Embryonic facial prominence (tissue), 1 donor: ENCODE results near the gene PCNX2.

Source experiments
- DNase-seq: peaks from one replicate; pipeline ENCODE4 v3.0.0-alpha.2; 2016; ENCODE audit errors: extremely low spot score

Gene PCNX2

DNA sequence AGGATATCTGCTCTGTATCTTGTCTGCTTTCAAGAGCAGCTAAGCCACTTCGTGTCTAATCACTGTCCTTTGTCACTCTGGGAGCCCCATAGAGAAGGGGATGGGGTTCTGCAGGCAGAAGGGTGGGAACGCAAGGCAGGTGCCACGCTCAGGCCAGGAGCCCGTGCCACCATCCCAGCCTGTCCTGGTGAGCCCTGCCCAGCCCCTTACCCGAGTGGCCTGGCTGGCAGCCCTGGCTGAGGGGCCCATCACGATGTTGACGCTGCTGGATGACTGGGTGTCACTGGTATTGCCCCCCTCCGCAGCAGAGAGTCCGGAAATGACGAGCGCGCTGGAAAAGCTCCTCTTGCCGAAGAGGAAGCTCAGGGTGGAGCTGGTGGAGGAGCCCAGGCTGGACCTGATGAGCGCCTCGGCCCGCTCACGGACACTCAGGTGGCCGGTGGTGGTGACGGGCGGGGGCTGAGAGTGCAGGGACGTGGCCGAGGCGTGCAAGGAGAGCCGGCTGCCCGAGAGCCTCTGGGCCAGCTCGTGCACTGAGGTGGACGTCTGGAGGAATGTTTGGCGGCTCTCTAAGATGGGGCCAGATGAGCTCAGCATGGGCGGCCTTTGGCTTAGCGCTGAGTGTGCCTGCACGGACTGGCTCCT is 309.5 kb downstream of the PCNX2 start:
- DNase-seq: no peak

DNA sequence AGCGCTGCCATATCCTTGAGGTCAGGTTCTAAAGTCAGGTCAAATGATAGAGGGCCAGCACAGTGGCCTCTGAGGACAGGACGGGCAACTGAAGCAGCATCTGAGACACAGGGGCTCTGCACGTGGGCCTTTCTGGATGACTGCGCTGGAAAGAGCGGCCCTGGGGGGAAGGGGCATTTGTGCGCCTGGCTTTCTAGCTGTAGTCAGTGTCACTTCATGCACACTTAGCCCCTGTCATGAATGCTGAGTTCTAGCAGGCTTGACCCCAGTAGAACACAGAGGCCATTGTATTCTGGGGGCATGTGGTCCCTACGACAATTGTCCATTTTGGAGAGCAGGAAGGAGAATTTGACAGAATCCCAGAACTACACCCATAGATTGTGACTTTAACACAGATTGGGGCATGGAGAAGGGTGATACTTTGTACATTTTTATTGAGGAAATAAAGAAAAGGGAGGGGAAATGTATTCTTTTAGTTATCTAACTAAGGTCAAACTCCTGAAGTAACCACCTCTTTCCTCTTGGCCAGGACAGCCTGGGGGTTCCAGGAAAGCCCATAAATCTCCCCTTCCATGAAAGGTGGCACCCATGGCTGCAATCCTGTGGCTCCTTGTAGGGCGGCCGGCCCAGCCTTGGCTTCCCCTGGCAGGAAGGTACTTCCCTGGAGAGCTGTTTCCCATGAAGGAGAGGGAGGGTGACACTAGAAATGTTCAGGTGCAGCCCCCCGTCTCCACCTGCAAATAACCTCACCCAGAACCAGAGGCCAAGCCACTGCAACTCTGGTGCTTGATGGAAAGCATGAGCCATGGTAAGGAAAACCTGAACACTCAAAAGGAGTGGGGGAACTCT is 310.7 kb downstream of the PCNX2 start:
- no peak for DNase-seq

DNA sequence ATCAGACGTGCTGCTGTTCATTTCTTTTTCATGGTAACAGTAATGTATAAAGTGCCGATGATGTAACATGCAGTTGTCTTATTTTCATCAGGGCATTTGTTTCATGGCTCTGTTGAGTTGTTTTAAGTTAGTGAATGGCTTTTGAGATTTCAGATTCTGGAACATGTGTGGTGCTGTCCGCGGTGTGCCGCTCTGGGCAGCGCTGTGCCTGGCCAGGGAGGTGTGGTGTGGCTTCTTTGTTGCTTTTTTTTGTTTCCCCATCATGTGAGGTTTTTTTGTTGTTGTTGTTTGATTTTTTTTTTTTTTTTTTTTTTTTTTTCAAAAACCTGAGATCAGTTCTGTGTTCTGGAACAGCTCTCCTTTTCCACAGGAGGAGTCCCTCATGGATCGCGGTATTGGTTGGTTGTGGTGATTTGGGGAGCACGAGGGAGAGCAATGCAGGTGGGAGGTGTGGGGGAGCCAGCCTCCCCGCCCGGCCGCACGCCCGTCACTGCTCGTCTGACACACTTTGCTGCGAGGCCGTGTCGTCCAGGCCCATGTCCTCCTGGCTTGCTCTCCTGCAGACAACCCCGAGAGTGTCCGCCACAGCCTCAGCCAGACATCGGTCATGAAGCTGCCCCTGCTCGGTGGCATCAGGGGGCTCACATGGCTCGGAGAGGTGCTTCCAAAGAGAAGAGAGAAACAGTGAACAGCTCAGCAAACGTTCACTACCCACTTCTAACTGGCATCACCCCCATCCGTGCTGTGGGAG is 311.5 kb downstream of the PCNX2 start:
- no peak for DNase-seq

DNA sequence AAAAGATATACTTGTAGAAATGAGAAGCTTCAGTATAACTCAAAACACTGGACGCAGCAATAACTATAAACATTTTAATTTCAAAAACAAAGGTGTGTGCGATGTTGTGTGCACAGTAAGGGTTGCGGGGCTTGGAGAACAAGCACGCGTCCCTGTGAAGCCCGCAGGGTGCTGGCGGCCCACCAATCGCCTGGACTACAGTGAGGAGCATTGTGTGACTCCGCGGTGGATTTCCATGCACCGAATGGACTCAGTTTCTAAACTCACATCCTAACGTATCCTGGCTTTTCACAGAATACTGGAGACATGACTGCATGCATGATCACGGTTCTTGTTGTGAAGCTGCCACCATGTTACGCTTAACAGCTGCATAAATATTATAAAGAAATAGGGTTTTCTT is 312.1 kb downstream of the PCNX2 start:
- no peak for DNase-seq

DNA sequence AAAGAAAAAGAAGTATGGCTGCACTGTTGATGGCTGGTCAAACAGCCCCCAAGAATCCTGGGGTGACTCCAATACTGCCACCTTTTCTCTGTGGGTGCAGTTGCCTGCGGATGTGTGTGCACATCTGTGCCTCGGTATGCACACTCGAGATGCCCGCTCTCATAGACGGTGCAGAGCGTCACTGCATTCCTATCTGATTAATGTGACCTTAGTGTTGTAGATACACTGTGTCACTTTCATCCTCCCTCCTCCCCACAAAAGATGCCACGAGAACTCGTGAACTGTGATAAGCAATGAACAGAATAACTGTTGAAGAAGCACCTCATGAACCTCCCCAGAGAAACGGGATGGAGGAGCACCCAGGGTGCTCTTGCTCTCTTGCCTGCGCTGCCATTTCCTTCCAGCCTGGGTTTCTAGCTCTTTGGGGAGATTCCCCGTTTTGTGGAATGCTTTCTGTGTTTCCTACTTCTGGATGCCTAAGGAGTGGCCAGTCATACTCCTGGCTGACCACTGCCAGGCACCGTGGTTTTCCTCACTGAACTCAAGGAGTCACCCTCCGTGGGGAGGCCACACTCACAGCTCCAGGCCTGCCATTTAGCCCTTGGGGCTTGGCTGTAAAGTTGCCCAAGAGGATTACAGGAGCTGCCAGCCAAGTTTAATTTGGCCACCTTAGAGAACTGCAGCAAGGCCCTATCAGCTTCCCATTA is 313.1 kb downstream of the PCNX2 start:
- no peak for DNase-seq

DNA sequence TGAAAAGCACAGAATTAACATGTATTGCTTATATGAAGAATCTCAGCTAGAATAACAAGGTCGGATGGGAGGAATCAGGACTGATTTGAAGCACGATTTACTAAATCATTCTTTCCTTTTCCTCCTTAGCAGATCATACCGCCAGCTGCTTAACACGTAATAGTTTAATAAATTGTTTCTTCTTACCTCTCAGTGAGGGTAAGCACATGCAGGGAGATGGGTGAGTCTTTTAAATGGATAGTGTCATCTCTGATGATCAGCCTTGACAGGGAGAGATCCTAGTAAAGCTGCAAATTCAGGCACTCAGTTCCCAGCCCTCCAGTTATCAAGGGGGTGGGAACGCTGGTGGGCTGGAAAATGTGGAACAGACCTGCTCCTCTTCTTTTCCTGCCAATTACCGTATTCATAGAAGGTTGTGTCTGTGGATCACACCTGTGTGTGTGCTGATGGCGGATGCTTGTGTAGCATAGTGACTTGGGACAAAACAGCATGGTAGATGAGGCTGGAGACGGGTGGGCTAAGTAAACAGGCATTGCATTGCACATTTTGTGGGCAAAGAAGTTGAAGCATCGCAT is 314.5 kb downstream of the PCNX2 start:
- no peak for DNase-seq

DNA sequence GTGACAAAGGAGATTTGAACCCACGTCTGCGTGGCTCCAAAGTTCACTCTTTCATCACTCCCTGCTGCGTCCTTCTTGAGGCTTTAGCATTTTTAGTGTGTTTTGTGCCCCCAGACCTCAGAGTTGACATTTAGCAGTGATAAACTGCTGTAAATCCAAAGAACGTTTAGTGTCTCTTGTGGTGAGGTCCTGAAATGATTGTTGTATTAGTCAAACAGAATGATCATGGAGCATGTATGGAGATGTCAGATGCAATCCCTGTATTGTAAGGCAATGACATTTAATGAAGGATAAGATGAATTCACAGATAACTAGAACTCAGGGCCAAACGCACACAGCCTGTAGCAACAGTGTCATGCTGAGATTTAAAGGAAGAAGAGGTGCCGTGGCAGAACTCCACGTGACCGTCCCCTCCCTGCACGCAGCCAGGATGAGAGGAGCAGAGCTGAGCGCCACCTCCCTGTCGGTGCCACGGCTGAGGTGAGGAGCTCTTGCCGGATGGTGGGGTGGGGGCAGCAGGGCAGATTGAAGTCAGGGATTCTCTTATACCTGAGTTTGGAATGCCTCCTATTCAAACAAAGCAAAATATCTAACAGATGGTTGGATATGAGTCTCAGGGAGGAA is 315.1 kb downstream of the PCNX2 start:
- DNase-seq: no peak

DNA sequence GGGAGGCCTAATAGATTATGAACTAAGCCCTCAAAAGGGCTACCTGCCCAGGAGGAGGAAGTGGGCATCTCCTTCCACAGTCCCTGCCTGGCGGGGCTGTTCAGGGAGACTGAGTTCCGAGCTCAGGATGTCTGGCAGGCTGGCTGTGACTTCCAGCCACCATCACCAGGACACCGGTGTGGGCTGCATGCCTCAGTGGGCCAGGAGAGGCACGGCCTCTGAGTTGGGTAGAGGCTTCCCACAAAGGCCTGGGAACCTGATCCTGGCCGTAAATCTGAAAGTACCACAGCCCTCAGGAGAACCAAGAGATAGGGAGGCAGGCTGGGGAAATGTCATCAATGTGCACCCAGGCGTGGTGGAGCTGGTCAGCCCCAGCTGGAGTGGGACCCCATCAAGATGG is 316.0 kb downstream of the PCNX2 start:
- DNase-seq: no peak

DNA sequence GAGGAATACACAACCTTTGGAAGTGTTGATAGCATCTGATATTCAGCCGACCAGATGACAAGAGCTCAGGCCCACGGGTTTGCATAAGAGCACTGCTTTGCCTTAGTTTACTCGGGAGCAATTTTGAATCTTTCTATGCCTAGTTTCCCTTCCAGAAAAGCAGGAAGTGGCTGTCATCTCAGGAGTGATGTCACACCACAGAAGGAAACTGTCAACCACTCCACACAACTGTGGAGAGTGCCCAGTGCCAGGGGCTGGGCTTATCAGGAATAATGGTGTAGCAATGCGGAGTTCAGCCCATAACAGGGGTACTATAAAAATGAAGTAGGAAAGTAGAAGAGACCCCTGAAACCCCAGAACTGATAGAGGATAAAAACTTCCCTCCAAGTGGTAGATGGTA is 316.7 kb downstream of the PCNX2 start:
- DNase-seq: no peak

DNA sequence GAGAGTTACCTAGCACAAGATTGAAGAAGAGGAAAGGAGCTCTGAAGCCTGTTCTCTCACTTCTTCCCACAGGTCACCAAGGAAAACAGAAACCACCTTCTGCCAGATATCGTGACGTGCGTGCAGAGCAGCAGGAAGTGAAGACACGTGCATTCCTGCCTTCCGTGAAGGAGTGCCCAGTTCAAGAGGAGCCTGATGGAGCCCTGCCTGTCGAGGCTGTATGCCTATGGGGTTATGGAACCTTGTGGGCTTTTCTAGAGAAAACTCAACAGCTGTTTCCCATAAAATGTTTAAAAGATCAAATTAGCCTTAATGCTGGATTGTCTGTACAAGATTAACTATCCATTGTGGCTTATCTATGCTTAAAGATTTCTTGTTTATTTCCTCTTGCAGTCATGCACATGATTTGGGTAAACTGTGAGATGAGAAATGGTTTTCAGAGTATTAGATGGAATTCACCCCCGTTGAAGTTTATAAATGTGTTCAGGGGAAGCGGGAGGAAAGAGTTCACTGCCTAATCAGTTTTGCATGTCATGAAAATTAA is 317.4 kb downstream of the PCNX2 start:
- DNase-seq: no peak

DNA sequence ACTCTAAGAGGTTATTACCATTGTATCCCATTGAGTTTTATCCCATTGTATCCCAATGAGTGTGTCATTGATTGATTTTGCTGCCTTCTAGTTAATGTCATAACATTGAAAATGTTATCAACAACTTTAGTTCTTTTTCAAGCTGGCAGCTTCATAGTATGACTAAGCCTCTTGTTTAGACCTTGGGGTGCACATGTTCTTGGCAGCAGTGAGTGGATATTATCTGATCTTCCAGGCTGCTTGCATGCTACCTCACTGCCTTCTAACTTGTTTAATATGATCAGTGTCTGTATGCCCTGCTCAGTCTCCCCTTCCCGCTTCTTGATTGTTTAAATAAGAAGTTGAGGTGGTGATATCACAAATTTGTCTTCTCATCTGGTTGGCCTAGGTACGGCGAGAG is 320.6 kb downstream of the PCNX2 start:
- no peak for DNase-seq

DNA sequence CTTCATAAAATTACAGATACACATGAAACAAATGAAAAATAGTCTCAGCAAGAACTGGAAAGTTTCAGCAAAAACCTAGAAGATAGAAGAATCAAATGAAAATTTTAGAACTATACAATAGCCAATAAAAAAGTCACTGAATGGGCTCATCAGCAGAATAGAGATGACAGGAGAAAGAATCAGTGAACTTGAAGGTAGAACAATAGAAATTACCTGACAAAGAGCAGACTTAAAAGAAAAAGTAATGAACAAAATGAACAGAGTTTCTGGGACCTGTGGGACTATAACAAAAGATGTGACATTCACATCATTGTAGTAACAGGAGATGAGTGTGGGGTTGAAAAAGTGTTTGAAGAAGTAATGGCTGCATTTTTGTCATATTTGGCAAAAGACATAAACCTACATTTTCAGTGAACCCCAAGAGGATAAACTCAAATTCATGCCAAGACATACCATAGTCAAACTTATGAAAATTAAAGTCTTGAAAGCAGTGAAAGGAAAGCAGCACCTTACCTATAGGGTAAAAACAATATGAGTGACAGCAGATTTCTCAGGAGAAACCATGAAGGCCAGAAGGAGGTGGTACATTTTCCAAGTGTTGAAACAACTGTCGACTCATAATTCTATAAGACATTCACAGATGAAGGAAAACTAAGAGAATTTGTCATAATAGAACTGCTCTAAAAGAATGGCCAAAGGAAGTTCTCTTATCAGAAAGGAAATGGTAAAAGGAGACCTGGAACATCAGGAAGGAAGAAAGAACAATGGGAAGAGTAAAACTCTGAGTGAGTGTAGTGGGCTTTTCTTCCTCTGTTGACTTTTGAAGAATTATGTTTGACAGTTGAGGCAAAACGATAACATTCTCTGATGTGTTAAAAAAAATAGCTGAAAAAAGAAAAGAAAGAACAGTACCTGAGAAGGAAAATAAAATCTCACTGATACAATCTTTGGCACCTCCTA is 321.6 kb downstream of the PCNX2 start:
- DNase-seq: no peak

DNA sequence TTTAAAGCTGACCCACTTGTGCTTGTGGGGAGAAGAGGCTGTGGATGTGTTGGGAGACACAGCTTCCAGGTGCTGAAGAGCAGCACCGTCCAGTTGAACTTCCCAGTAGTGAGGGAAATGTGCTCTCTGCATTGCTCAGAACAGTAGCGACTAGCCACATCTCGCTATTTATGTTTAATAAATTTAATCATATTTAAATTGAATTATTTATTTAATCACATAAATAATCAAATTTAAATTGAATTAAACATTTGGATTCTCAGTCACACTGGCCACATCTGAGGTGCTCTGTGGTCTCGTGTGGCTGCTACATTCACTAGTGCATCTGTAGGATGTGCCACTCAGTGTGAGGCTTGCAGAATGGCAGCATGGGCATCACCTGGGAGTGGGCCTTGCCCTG is 325.0 kb downstream of the PCNX2 start:
- no peak for DNase-seq

DNA sequence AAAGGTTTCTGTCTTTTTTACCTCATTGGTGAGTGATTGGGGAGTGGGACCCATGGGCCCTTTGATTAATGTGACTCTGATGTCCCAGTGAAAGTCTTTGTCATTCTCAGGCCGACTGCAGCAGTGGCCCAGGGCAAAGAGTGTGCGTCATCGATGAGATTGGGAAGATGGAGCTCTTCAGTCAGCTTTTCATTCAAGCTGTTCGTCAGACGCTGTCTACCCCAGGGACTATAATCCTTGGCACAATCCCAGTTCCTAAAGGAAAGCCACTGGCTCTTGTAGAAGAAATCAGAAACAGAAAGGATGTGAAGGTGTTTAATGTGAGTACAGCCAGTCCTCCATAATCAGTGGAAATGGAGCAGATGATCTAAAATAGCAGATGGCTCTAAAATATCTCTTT is 325.7 kb downstream of the PCNX2 start:
- no peak for DNase-seq

DNA sequence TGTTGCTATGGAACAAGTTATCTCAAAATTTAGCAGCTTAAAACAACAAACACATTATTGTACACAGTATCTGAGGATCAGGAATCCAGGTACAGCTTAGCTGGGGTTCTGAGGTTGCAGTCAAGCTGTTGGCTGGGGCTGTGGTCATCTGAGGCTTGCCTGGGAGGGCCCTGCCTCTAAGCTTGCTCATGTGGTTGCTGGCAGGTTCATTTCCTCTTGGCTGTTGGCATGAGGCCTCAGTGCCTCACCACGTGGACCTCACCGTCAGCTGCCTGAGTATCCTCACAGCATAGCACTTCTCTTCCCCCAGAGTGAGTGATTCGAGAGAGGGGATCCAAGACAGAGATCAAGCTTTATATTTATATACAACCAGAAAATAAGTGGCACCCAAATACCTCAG is 326.6 kb downstream of the PCNX2 start:
- no peak for DNase-seq

DNA sequence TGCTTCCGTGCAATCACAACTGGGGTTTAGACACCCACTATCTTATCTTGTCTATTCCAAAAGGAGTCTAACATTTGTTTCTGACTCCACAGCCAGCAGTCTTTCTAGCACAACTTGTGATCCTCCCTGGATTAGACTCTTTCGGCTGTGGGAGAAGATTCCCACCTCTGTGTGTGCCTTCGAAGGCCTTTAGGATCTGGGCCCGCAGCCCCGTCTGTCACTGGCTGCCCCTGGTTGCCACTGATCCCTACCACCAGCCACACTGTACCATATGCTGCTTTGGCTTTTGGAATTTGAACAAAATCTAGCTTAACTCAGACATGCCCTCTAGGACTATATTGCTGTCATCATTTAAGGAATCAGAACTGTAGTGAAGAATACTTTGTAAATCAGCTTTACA is 327.1 kb downstream of the PCNX2 start:
- DNase-seq: no peak

DNA sequence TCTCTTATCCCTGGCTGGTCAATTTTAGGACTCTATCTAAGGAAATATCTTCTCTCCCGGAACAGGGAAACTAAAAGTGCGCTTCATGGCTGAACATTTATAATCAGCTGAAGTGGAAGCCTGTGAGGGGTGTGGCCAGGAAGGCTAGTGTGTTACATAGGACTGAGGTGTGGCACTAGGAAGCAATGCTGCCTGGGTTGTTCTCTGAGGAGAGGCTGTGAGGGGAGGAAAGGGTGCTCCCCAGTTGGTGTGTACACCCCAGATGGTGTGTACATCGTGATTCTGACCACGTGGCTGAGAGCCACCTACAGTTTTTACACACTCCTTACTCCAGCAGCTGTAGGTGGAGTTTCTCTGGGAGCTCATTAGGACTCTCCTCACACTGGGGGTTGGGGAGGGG is 328.9 kb downstream of the PCNX2 start:
- DNase-seq: no peak

DNA sequence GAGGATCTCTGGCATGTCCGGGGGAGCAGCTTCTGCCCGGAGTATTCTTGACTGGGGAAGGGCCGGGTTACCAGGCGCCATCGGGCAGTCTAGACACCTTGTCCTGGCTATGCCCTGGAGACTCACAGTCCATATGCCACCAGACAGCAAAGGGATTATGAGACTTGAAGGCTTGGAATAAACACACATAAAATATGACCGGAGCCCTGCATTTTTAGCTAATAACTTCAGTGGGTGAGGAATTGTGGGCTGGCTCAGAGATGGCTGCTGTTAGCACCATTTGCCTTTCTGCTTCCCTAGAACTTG is 329.7 kb downstream of the PCNX2 start:
- DNase-seq: no peak

DNA sequence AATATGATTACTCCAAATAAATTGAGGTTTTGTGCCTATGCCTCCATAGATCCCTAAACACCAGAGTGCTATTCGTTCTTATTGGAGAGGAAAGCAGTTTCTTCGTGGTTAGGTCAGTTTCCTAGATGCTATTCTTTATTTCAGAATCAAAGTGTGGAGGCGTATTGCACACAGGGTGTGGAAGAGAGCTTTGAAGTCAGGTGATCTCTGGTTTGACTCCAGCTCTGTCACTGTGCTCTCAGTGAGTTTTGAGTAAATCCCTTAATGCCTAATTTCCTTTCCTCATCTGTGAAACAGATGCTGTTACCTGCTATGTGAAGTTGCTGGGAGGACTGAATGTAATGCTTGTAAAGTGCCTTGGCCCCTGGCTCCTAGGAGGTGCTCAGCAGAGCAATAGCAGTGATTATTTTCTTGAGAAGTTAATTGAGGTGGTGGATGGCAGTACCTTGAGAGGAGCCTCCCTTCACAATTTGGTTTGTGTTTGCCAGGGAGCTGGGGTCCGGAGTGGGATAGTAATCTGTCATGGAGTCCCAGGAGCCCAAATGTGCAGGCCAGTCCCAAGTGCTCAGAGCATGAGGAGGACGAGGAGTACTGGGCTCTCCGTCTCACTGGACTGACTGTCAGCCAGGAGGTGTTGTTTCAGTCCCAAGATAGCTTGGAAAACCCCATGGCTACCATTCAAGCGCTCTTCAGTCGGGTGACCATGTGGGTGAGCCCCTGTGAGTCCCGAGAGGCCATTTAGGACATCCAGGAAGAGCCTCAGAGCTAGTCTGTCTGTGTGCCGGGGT is 330.2 kb downstream of the PCNX2 start:
- no peak for DNase-seq
